Stimulated activated CD4-positive, alpha-beta T cell treated with anti-CD3 and anti-CD28 coated beads, Interleukin-4, amount 100 ng/mL, for 48 hours (primary cell): Measurements from ENCODE around the gene PAX8.
A peak's percentile ranks its signal among the peaks of the same experiment; 100 is the strongest.
"Not testable (repeated sequence)": the region's sequence is repeated elsewhere in the genome, so short reads cannot be mapped to it uniquely, and the experiment has no call there.

ENCODE experiments used
- DNase-seq, 2 donors: peaks; one replicate each; pipeline ENCODE4 v3.0.0-alpha.2; 2020; ENCODE audit warnings: low read depth in 2 of 2

Gene PAX8

GRCh38 chr2:113278742-113279139 is at the start of gene PAX8:
Gene PAX8, minus strand, starts transcription at chr2:113278921. Its CDS starts 527 bp downstream, at chr2:113278394.
- DNase-seq: no peak

GRCh38 chr2:113328043-113328442 is 49.3 kb upstream of the PAX8 start:
- DNase-seq: no peak

GRCh38 chr2:113325161-113325731 is 46.5 kb upstream of the PAX8 start:
- DNase-seq: not testable (repeated sequence)

GRCh38 chr2:113324684-113325160 is 46.0 kb upstream of the PAX8 start:
- DNase-seq: peak; percentile 30 to 47

GRCh38 chr2:113323129-113323528 is 44.4 kb upstream of the PAX8 start:
- not testable (repeated sequence) for DNase-seq

GRCh38 chr2:113320106-113320505 is 41.4 kb upstream of the PAX8 start:
- not testable (repeated sequence) for DNase-seq

GRCh38 chr2:113318941-113319340 is 40.2 kb upstream of the PAX8 start:
- DNase-seq: not testable (repeated sequence)

- DNase-seq: no peak
Measured at GRCh38 chr2:113316085-113316484, 37.4 kb upstream of the PAX8 start.

- DNase-seq: not testable (repeated sequence)
Measured at GRCh38 chr2:113314663-113315062, 35.9 kb upstream of the PAX8 start.

GRCh38 chr2:113314176-113314575 is 35.5 kb upstream of the PAX8 start:
- not testable (repeated sequence) for DNase-seq

GRCh38 chr2:113311781-113312180 is 33.1 kb upstream of the PAX8 start:
- not testable (repeated sequence) for DNase-seq

- DNase-seq: not testable (repeated sequence)
Measured at GRCh38 chr2:113311191-113311590, 32.5 kb upstream of the PAX8 start.

GRCh38 chr2:113309655-113310387 is 31.1 kb upstream of the PAX8 start:
- DNase-seq: no peak

- not testable (repeated sequence) for DNase-seq
Measured at GRCh38 chr2:113308784-113309183, 30.1 kb upstream of the PAX8 start.

- DNase-seq: not testable (repeated sequence)
Measured at GRCh38 chr2:113306207-113306606, 27.5 kb upstream of the PAX8 start.

GRCh38 chr2:113305749-113306148 is 27.0 kb upstream of the PAX8 start:
- DNase-seq: not testable (repeated sequence)

GRCh38 chr2:113305146-113305545 is 26.4 kb upstream of the PAX8 start:
- no peak for DNase-seq

GRCh38 chr2:113304702-113305101 is 26.0 kb upstream of the PAX8 start:
- no peak for DNase-seq

GRCh38 chr2:113302216-113302980 is 23.7 kb upstream of the PAX8 start:
- DNase-seq: not testable (repeated sequence)

GRCh38 chr2:113300281-113300680 is 21.6 kb upstream of the PAX8 start:
- DNase-seq: no peak

- DNase-seq: no peak
Measured at GRCh38 chr2:113298176-113298575, 19.5 kb upstream of the PAX8 start.

GRCh38 chr2:113297590-113297989 is 18.9 kb upstream of the PAX8 start:
- DNase-seq: peak; percentile 34 to 54
